ENCODE data around the gene PTPRT.

Gene PTPRT

GRCh38 chr20:42313704-42314103 lies 876.0 kb downstream of the PTPRT start:
- TF ChIP-seq CTCF (IDR thresholded peaks at IDR 0.05; ENCODE audit: borderline replicate concordance, insufficient read depth, low read depth, low read length), result no peak
- H3K4me3 ChIP-seq (ENCODE audit: low read depth, low read length), result no peak overlapping the region

DNA sequence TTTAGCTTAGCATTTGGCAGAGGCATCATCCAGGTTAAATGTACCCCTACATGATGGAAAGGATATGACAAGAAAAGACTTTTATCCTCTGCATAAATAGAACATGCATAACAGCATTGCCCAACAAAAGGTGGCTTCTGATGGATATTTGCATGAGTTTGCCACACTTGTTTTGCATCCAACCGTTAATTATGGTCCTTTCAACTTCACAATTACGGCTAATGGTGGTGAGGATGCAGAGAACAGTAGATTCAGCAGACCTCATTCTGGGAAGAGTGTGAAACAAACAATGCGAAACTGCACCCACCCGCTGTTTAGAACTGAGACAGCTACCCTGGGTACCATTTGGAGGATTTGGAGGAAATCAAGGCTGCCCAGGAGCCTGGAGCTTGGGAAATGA lies 880.7 kb downstream of the PTPRT start:
- no peak for TF ChIP-seq CTCF (IDR thresholded peaks at IDR 0.05; ENCODE audit: borderline replicate concordance, insufficient read depth, low read depth, low read length)
- H3K4me3 ChIP-seq (ENCODE audit: low read depth, low read length), result no peak overlapping the region

GRCh38 chr20:42308171-42308570 lies 881.5 kb downstream of the PTPRT start:
- no peak for TF ChIP-seq CTCF (IDR thresholded peaks at IDR 0.05; ENCODE audit: borderline replicate concordance, insufficient read depth, low read depth, low read length)

DNA sequence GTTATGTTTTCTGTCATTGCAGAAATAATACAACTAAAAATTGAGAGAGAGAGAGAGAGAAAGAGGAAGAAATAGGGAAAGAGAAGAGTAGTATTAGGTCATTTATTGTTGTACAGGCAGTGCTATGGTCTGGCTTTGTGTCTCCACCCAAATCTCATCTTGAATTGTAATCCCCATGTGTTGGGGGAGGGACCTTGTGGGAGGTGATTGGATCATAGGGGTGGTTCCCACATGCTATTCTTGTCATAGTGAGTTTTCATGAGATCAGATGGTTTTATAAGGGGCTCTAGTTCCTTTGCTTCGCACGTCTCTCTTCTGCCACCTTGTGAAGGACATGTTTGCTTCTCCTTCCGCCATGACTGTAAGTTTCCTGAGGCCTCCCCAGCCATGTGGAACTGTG lies 894.1 kb downstream of the PTPRT start:
- H3K4me3 ChIP-seq (ENCODE audit: low read depth, low read length), result no peak overlapping the region
- TF ChIP-seq CTCF (IDR thresholded peaks at IDR 0.05; ENCODE audit: borderline replicate concordance, insufficient read depth, low read depth, low read length), result no peak

More at GRCh38 chr20:42308171-42308570, 881.5 kb downstream of the PTPRT start:
- H3K4me3 ChIP-seq (ENCODE audit: low read depth, low read length), result no peak overlapping the region

DNA sequence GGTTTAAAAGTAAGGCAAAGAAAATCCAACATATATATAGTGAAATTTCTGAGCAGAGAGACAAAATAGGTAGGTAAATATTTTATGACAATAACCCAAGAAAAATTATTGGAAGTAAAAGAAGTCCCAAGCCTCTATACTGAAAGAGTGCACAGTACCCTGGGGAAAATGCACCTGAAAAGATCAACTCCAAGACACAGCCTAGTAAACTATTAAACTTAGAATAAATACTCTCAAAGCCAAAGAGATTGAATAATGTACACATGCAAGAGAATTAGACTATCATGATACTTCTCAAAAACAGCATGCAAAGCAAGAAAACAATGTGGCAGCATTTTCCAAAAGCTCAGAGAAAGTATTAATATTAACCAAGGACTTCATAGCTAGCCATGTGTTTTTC lies 894.7 kb downstream of the PTPRT start:
- H3K4me3 ChIP-seq (ENCODE audit: low read depth, low read length), result no peak overlapping the region
- no peak for TF ChIP-seq CTCF (IDR thresholded peaks at IDR 0.05; ENCODE audit: borderline replicate concordance, insufficient read depth, low read depth, low read length)

DNA sequence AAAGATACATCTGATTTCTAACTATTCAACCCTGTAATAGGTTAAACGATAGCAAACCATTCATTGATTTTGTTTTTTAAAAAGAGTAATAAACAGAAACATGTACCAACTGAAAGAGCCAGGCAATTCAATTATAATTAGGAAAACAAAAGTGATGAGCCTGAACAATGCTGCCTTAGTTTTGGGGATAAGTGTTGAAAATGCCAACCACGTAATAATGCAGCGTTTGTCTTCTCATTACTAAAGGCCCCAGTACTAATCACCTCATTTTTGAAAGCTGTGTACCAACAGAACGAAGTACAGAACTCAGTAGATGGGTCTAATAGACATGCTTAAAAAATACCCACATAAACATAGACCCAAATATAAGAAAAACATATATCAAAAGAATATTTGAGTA lies 907.9 kb downstream of the PTPRT start:
- no peak for TF ChIP-seq CTCF (IDR thresholded peaks at IDR 0.05; ENCODE audit: borderline replicate concordance, insufficient read depth, low read depth, low read length)
- no peak overlapping the region for H3K4me3 ChIP-seq (ENCODE audit: low read depth, low read length)

DNA sequence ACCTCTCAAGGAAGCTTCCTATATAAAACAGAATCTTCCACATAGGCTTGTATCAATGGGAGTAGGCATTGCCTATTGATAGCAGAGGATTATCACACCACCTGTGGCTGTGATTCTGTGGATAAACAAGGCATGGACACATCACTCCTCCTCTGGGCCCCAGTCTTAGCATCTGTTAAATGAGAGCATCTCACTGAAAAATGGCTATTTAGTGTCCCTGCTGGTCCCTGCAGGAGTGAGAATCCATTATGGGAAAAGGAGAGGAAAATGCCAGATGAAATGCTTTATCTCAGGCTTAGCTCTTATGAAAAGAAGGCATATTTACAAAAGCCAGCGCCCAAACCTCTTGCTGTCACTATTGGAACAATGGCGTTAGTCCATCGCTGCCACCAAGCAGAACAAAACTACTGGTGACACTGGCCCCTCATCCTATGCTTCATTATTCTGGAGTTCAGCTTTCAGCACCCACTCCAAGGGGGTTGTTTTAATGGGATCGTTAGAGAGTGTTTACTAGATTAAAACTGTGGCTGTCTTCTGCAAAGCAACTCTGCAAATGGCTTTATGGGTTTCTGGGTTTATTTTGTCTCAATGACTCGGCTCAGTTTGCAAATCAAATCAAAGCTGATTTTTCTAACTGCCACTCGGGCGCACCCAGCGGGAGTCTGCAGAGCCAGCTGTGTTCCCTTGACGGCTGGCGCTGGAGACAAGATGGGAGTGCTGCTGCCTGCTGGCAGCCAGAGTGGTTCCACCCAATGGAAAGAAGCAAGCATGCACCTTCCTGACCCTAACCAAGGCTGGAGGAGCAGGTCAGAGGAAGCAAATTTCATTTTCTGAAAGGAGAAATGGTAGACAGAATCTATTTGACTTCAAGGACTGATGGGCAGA lies 912.7 kb downstream of the PTPRT start:
- no peak for TF ChIP-seq CTCF (IDR thresholded peaks at IDR 0.05; ENCODE audit: borderline replicate concordance, insufficient read depth, low read depth, low read length)
- H3K4me3 ChIP-seq (ENCODE audit: low read depth, low read length), result no peak overlapping the region

Data from GM12875 (cell line).